ENCODE results near the gene CSTF3.

CSTF3 gene

DNA sequence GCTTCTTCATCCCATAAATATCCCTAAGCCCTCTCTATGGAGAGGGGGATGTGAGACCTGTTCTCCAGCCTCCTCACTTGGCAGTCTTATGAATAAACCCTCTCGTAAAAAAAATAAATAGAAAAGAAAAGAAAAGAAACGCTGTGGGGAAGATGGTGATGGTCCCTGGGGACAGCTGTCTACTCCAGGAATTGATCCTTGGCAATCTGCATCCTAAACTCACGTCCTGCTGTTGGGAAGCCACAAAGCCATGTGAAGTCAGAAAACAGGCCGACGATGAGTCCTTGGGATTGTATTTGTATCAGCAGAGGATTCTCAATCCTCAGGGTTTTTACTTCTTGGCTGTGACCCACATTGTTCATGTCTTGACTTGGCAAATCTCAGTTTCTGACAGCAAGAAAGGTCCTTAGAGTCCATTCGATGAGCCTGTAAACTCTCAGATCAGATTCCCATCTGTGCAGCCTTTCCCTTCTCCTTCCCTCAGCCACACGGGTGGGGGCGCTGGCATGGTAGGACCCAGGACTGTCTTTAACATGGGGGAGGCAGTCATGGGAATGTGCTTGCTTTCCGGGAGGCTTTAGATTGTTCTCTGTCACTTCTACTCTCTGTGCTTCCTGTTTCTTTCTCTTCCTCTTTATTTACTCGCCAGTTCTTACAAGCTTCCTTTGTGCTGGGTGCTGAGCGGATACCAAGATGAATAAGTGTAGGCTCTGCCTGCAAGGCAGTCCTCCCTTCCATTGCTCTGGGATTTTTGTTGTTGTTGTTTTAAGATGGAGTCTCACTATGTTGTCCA, 97.1 kb downstream of the CSTF3 start:
- no peak overlapping the region for H3K27ac ChIP-seq
- TF ChIP-seq ZFX (IDR thresholded peaks at IDR 0.05): no peak
- TF ChIP-seq, protein P1, sequence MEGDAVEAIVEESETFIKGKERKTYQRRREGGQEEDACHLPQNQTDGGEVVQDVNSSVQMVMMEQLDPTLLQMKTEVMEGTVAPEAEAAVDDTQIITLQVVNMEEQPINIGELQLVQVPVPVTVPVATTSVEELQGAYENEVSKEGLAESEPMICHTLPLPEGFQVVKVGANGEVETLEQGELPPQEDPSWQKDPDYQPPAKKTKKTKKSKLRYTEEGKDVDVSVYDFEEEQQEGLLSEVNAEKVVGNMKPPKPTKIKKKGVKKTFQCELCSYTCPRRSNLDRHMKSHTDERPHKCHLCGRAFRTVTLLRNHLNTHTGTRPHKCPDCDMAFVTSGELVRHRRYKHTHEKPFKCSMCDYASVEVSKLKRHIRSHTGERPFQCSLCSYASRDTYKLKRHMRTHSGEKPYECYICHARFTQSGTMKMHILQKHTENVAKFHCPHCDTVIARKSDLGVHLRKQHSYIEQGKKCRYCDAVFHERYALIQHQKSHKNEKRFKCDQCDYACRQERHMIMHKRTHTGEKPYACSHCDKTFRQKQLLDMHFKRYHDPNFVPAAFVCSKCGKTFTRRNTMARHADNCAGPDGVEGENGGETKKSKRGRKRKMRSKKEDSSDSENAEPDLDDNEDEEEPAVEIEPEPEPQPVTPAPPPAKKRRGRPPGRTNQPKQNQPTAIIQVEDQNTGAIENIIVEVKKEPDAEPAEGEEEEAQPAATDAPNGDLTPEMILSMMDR (conservative IDR thresholded peaks at IDR 0.05): no peak

DNA sequence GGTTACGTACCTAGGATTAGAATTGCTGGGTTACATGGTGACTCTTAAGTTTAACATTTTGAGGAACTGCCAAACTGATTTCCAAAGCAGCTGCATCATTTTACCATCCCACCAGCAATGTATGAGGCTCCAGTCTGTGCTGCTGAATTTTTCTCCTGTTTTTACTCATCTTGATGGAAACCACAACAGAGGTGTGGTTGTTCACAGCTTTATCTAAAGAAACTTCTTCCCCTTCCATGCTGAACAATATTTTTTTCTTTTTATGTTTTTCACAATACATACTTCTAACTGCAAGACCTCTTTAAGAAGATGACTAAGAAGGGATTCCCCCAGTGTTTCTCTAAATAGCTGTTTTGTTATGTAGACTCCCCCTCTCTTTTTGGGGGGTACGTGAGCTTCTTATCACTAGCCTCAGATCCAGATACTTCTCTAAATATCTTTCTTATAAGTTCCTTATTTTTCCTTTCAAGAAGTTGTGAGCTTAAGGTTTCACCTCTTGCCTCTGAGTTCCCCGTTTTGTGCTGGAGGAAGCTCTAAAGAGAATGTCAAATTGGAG, 97.9 kb downstream of the CSTF3 start:
- no peak for TF ChIP-seq ZFX (IDR thresholded peaks at IDR 0.05)
- TF ChIP-seq, protein P1 (conservative IDR thresholded peaks at IDR 0.05): no peak
- no peak overlapping the region for H3K27ac ChIP-seq

DNA sequence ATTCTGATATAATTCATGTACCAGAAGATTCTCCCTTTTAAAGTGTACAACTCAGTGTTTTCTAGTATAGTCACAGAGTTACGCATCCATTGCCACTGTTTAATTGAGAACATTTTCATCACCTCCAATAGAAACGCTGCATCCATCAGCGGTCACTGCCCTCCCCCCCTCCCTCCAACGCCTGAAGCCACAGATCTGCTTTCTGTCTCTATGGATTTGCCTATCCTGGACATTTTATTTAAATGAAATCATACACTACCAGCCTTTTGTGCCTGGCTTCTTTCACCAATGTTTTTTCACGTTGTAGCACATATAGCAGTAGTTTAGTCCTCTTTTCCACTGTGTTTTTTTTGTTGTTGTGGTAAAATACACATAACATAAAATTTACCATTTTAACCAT, 99.1 kb downstream of the CSTF3 start:
- TF ChIP-seq, protein P1 (conservative IDR thresholded peaks at IDR 0.05): no peak
- no peak overlapping the region for H3K27ac ChIP-seq

DNA sequence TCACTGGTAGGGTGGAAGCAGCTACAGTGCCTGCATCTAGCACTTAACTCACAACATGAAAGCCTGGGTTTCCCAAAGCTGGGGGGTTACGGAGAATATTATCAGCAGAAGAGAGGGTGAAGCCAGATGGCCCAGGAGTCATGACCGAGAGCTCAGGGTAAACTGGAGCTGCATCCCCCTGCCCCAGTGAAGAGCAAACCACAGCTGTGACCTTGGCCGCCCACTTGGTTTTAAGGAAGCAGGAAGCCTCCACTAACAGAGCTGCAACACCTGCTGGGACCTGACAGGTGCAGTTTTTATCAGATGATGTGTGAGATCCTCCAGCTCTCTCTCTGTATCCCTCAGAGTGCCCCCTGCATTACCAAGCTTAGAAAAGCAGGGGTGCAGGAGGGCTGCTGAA, 101.0 kb downstream of the CSTF3 start:
- H3K27ac ChIP-seq: no peak overlapping the region
- TF ChIP-seq, protein P1 (conservative IDR thresholded peaks at IDR 0.05): no peak
- no peak for TF ChIP-seq ZFX (IDR thresholded peaks at IDR 0.05)

DNA sequence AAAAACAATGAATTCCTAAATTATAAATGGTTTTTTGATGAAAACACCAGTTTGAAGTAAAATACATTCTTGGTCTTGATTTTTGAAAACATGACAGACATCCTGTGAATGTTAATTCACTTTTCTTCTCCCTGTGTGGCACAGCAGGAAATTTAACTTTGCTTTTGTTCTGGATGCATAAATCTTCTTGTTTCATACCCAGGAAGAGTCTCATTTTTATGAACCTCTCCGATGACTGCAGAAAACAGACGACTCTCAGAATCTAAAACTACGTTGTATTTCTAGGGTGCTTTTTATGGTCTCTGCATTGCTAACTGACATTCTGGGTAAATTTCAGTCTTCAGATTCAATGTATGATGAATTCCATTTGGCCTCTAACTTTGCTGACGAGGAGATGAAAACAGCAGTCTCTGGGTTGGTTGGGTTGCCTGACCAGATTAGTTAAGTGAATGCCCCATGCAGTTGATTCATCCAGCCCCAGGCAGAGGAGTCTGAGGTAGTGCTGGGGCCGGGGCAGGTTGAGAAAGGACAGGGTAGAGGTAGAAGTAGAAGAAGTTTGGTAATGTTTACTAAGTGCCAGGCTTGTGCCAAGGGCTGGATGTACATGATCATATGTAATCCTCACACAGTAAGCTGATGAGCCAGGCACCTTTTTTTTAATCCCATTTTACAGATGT, 101.8 kb downstream of the CSTF3 start:
- no peak for TF ChIP-seq ZFX (IDR thresholded peaks at IDR 0.05)
- TF ChIP-seq, protein P1 (conservative IDR thresholded peaks at IDR 0.05): no peak
- H3K27ac ChIP-seq: no peak overlapping the region

DNA sequence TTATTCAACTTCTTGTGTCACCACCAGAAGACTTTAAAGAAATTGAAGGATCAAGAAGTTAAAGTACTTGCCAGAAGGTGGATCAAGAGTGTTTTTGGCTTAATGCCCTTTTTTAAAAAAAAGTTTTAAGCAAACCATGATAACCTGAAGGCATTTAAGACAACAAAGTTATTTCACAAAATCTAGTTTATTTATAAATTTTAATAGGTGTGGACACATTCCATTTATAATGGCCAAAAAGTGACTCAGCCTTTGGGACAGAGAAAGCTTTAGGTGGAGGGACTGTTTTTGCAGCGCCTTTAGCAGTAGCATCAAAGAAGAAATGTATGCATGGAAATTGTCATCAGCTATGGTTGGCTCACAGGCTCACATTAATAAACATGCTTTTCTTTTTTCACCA, 104.0 kb downstream of the CSTF3 start:
- TF ChIP-seq, protein P1 (conservative IDR thresholded peaks at IDR 0.05): no peak
- no peak for TF ChIP-seq ZFX (IDR thresholded peaks at IDR 0.05)
- no peak overlapping the region for H3K27ac ChIP-seq

DNA sequence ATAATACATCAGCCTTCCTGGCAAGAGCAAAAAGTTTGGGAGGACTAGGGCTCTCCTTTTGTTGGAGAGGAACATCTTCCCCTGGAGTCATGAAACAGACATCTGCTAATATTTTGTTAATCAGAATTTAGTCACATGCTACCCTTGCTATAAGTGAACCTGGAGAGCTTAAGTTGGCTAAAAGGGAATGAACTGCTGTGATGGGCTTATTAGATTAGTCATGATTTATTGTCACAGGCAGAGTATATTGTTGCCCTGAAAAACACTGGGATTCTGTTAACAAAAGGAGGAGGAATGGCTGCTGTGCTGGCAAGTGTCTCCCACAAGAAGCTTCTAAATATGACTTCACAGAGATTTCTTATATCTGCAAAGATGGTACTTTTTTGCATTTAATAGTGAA, 105.9 kb downstream of the CSTF3 start:
- H3K27ac ChIP-seq: no peak overlapping the region
- TF ChIP-seq ZFX (IDR thresholded peaks at IDR 0.05): no peak
- TF ChIP-seq, protein P1 (conservative IDR thresholded peaks at IDR 0.05): no peak

Measured in C4-2B (cell line).